WTC11 (cell line): ENCODE data around the gene FRMD8. TPM values are rescaled to one million over a fixed set of nuclear protein-coding genes. Genes with fewer than 3 reads are reported as not detected.

Source experiments
- ATAC-seq: fragments of 200-7000 bp; cut with Tn5 transposase; 2 replicates; pipeline ENCODE4 v1.10.0; 2021; ENCODE audit warnings: mild to moderate bottlenecking, moderate library complexity
- CTCF ChIA-PET: fragments of 300-600 bp; sonication (Branson Sonifier 250); formaldehyde crosslinking; loops from one replicate; lab custom pipeline; 2021; ENCODE audit warnings: antibody characterized with exemption; lab: Charles Lee
- POLR2A ChIA-PET: fragments of 350-600 bp; sonication (Branson Sonifier 250); formaldehyde crosslinking; loops from one replicate; lab custom pipeline; 2021; ENCODE audit warnings: antibody characterized with exemption; lab: Charles Lee
- DNase-seq: peaks from one replicate; pipeline ENCODE4 v3.0.0; 2021; ENCODE audit warnings: low spot score
- H3K27ac Mint-ChIP-seq: 2 replicates; pipeline ENCODE4 v1.8.0; 2021; ENCODE audit warnings: mixed read lengths
- H3K27me3 Mint-ChIP-seq: 2 replicates; pipeline ENCODE4 v1.8.0; 2021; ENCODE audit warnings: low read depth, mild to moderate bottlenecking, moderate library complexity, mixed read lengths
- H3K36me3 Mint-ChIP-seq: 2 replicates; pipeline ENCODE4 v1.8.0; 2021; ENCODE audit warnings: mixed read lengths
- H3K4me1 Mint-ChIP-seq: 2 replicates; pipeline ENCODE4 v1.8.0; 2022; ENCODE audit warnings: mixed read lengths
- H3K4me3 Mint-ChIP-seq: 2 replicates; pipeline ENCODE4 v1.8.0; 2021; ENCODE audit warnings: mild to moderate bottlenecking, moderate library complexity, mixed read lengths
- H3K9me3 Mint-ChIP-seq: 2 replicates; pipeline ENCODE4 v1.8.0; 2021; ENCODE audit warnings: mixed read lengths
- CDX4 ChIP-seq: fragments of 250-450 bp; sonication (Bioruptor Pico); IDR thresholded peaks from 2 replicates; pipeline ENCODE4 v1.9.0; 2021; ENCODE audit warnings: moderate library complexity, mild to moderate bottlenecking, inconsistent platforms, borderline replicate concordance
- CREM ChIP-seq: sonication (generic); formaldehyde crosslinking; IDR thresholded peaks from 2 replicates; pipeline ENCODE4 v1.8.1; 2022; ENCODE audit warnings: mild to moderate bottlenecking, missing genetic modification reagents, moderate library complexity
- ELF4 ChIP-seq: sonication (generic); formaldehyde crosslinking; IDR thresholded peaks from 2 replicates; pipeline ENCODE4 v1.8.1; 2022; ENCODE audit warnings: low read depth, mild to moderate bottlenecking, moderate library complexity, missing genetic modification reagents
- ETV6 ChIP-seq: sonication (generic); formaldehyde crosslinking; IDR thresholded peaks from 2 replicates; pipeline ENCODE4 v1.8.1; 2022; ENCODE audit warnings: mild to moderate bottlenecking, missing genetic modification reagents
- FOXJ3 ChIP-seq: sonication (generic); formaldehyde crosslinking; IDR thresholded peaks from 2 replicates; pipeline ENCODE4 v1.9.0; 2021; ENCODE audit warnings: missing genetic modification reagents, mild to moderate bottlenecking, borderline replicate concordance
- GABPB1 ChIP-seq: sonication (generic); formaldehyde crosslinking; IDR thresholded peaks from 2 replicates; pipeline ENCODE4 v1.8.1; 2023; ENCODE audit warnings: mild to moderate bottlenecking, missing genetic modification reagents
- JAZF1 ChIP-seq: fragments of 250-450 bp; sonication (Bioruptor Pico); IDR thresholded peaks from 2 replicates; pipeline ENCODE4 v1.9.0; 2021; ENCODE audit warnings: moderate library complexity, mild to moderate bottlenecking, inconsistent platforms
- KAT7 ChIP-seq: sonication (generic); formaldehyde crosslinking; IDR thresholded peaks from 2 replicates; pipeline ENCODE4 v1.8.1; 2023; ENCODE audit warnings: missing genetic modification reagents, mild to moderate bottlenecking, borderline replicate concordance
- SOX15 ChIP-seq: fragments of 250-450 bp; sonication (Bioruptor Pico); IDR thresholded peaks from 2 replicates; pipeline ENCODE4 v1.9.0; 2021; ENCODE audit warnings: mild to moderate bottlenecking
- ZNF138 ChIP-seq: sonication (generic); formaldehyde crosslinking; conservative IDR thresholded peaks from 2 replicates; pipeline ENCODE4 v1.8.1; 2022; ENCODE audit warnings: mild to moderate bottlenecking, moderate library complexity, missing genetic modification reagents
- ZNF263 ChIP-seq: sonication (generic); formaldehyde crosslinking; IDR thresholded peaks from 2 replicates; pipeline ENCODE4 v1.8.1; 2022; ENCODE audit warnings: low read depth, mild to moderate bottlenecking, moderate library complexity, missing genetic modification reagents
- ZNF423 ChIP-seq: fragments of 250-450 bp; sonication (Bioruptor Pico); IDR thresholded peaks from 2 replicates; pipeline ENCODE4 v2.1.2; 2022; ENCODE audit warnings: mild to moderate bottlenecking, moderate library complexity
- total RNA-seq: library from RNA; stranded (reverse); gene quantifications from 3 replicates; pipeline ENCODE4 v1.2.3, GENCODE V29; 2021
- TF ChIP-seq, protein P1 (sequence below): fragments of 250-450 bp; sonication (Bioruptor Pico); IDR thresholded peaks from 2 replicates; pipeline ENCODE4 v1.9.0; 2021; ENCODE audit warnings: mild to moderate bottlenecking
- TF ChIP-seq, protein P2 (sequence below): sonication (generic); formaldehyde crosslinking; IDR thresholded peaks from 2 replicates; pipeline ENCODE4 v1.8.1; 2023; ENCODE audit warnings: mild to moderate bottlenecking, missing genetic modification reagents, borderline replicate concordance
- TF ChIP-seq, protein P3 (sequence below): sonication (generic); formaldehyde crosslinking; IDR thresholded peaks from 2 replicates; pipeline ENCODE4 v1.8.0; 2022; ENCODE audit warnings: mild to moderate bottlenecking, missing genetic modification reagents

The FRMD8 gene
- total RNA-seq, 1 experiment from 2014 or later = 23.7 TPM

DNA sequence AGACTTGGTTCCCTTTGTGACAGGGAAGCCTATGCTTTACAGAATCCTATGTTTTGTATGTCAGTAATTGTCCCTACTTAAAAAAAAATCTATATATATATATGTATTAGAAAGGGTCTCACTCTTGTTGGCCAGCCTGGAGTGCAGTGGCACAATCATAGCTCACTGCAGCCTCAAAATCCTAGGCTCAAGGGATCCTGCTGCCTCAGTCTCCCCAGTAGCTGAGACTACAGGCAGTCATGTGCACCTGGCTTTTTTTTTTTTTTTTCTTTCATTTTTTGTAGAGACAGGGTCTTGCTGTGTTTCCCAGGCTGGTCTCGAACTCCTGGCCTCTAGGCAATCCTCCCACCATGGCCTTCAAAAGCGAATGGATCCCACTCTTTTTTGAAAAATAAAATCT is 34.1 kb downstream of the FRMD8 start:
- ChIA-PET CTCF (interaction anchor here (0.7 to 12.8 kb wide), 10 partner anchors 34 to 152 kb away, joined by 3 to 224 read pairs (median 6); partner anchors contain the start of genes FAM89B, FRMD8 and SCYL1), POLR2A (interaction anchor here (0.7 to 10.9 kb wide), 8 partner anchors 30 to 1298 kb away, joined by 3 to 175 read pairs (median 20); partner anchors contain the start of genes CDC42EP2 and MALAT1)
- Mint-ChIP-seq H3K36me3 (no peaks in the 10 kb centered on the region), H3K27me3 (0 out of 2 replicates have a peak, but pooled peaks cover 2% of the 10 kb centered on the region), H3K4me3 (no peak overlapping the region), H3K4me1 (peaks cover 91% of the 10 kb centered on the region), H3K9me3 (no peaks in the 10 kb centered on the region), H3K27ac (peak overlapping the region; percentile 99)
- no peak for DNase-seq
- TF ChIP-seq ETV6 (no peak), SOX15 (CRISPR knock-in tag) (no peak), ZNF423 (CRISPR knock-in tag) (no peak), JAZF1 (no peak), CDX4 (CRISPR knock-in tag) (no peak), CREM (no peak), KAT7 (CRISPR knock-in tag) (no peak), FOXJ3 (CRISPR knock-in tag) (no peak), ELF4 (no peak), ZNF263 (CRISPR knock-in tag) (no peak), ZNF138 (no peak)
- TF ChIP-seq, protein P1, sequence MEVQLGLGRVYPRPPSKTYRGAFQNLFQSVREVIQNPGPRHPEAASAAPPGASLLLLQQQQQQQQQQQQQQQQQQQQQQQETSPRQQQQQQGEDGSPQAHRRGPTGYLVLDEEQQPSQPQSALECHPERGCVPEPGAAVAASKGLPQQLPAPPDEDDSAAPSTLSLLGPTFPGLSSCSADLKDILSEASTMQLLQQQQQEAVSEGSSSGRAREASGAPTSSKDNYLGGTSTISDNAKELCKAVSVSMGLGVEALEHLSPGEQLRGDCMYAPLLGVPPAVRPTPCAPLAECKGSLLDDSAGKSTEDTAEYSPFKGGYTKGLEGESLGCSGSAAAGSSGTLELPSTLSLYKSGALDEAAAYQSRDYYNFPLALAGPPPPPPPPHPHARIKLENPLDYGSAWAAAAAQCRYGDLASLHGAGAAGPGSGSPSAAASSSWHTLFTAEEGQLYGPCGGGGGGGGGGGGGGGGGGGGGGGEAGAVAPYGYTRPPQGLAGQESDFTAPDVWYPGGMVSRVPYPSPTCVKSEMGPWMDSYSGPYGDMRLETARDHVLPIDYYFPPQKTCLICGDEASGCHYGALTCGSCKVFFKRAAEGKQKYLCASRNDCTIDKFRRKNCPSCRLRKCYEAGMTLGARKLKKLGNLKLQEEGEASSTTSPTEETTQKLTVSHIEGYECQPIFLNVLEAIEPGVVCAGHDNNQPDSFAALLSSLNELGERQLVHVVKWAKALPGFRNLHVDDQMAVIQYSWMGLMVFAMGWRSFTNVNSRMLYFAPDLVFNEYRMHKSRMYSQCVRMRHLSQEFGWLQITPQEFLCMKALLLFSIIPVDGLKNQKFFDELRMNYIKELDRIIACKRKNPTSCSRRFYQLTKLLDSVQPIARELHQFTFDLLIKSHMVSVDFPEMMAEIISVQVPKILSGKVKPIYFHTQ = no peak
- ATAC-seq = no peak

DNA sequence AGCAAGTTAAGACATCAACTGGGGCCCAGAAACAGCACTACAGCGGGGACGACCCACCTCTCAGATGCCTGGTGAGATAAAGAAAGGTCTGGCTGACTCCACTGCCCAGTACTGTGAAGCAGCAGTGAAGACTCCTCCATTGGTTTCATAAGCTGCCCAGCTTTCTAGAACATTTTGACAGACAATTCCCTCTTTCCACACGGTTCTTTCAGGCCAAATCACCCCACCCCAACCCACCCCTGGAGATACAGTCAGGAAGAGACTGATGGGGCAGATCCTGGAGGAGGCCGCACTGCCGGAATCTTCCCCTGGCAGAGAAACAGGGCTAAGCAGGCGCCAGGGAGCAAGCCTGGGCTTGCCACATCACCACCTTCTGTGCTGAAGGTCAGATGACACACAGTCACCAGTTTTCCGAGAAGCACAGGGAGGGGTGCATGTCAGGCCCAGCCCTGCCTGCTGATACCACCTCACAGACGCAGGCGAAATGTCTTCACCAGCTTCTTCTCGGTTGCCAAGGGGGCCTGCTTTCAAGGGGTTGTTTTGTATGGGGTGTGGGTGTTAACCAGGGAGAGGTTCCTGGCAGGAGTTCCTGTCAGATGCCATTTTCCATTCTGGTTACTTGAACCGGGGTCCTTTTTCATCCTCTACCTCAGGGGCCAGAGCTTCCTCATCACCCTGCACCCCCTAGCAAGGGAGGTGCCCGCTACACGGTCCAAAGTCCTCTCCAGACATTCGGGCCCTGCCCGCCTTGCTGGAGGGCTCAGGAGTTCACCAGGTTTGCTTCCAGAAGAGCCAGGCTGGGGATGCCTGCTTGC is 34.7 kb downstream of the FRMD8 start:
- ChIA-PET POLR2A (interaction anchor here (0.6 to 10.9 kb wide), 6 partner anchors 50 to 1299 kb away, joined by 3 to 175 read pairs (median 3); partner anchors contain the start of gene MALAT1), CTCF (interaction anchor here (0.6 to 12.8 kb wide), 12 partner anchors 17 to 146 kb away, joined by 3 to 224 read pairs (median 4); partner anchors contain the start of gene FRMD8)
- H3K4me3 Mint-ChIP-seq = peak overlapping the region; percentile 69
- DNase-seq = no peak
- H3K36me3 Mint-ChIP-seq = no peaks in the 10 kb centered on the region
- peak overlapping the region; percentile 97 for H3K27ac Mint-ChIP-seq
- peaks cover 91% of the 10 kb centered on the region for H3K4me1 Mint-ChIP-seq
- no peak for ATAC-seq
- no peaks in the 10 kb centered on the region for H3K9me3 Mint-ChIP-seq
- TF ChIP-seq, protein P2, sequence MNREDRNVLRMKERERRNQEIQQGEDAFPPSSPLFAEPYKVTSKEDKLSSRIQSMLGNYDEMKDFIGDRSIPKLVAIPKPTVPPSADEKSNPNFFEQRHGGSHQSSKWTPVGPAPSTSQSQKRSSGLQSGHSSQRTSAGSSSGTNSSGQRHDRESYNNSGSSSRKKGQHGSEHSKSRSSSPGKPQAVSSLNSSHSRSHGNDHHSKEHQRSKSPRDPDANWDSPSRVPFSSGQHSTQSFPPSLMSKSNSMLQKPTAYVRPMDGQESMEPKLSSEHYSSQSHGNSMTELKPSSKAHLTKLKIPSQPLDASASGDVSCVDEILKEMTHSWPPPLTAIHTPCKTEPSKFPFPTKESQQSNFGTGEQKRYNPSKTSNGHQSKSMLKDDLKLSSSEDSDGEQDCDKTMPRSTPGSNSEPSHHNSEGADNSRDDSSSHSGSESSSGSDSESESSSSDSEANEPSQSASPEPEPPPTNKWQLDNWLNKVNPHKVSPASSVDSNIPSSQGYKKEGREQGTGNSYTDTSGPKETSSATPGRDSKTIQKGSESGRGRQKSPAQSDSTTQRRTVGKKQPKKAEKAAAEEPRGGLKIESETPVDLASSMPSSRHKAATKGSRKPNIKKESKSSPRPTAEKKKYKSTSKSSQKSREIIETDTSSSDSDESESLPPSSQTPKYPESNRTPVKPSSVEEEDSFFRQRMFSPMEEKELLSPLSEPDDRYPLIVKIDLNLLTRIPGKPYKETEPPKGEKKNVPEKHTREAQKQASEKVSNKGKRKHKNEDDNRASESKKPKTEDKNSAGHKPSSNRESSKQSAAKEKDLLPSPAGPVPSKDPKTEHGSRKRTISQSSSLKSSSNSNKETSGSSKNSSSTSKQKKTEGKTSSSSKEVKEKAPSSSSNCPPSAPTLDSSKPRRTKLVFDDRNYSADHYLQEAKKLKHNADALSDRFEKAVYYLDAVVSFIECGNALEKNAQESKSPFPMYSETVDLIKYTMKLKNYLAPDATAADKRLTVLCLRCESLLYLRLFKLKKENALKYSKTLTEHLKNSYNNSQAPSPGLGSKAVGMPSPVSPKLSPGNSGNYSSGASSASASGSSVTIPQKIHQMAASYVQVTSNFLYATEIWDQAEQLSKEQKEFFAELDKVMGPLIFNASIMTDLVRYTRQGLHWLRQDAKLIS (CRISPR knock-in tag) = no peak
- TF ChIP-seq GABPB1 (CRISPR knock-in tag) = peak; percentile 63
- TF ChIP-seq, protein P3, sequence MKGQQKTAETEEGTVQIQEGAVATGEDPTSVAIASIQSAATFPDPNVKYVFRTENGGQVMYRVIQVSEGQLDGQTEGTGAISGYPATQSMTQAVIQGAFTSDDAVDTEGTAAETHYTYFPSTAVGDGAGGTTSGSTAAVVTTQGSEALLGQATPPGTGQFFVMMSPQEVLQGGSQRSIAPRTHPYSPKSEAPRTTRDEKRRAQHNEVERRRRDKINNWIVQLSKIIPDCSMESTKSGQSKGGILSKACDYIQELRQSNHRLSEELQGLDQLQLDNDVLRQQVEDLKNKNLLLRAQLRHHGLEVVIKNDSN (CRISPR knock-in tag) = peak; percentile 49; the same call in 1 of the 2 replicates
- H3K27me3 Mint-ChIP-seq = 0 out of 2 replicates have a peak, but pooled peaks cover 2% of the 10 kb centered on the region
